GM12873 (cell line): Measurements from ENCODE around the gene CORO2B.

Experiments used
- TF ChIP-seq, protein P1 (sequence below): IDR thresholded peaks from 2 replicates; pipeline ENCODE4 v1.5.1; 2012; ENCODE audit warnings: low read depth, mild to moderate bottlenecking, moderate library complexity, low read length, control low read depth; ENCODE audit not compliant: insufficient read depth; ENCODE audit errors: missing control alignments

Gene CORO2B

DNA sequence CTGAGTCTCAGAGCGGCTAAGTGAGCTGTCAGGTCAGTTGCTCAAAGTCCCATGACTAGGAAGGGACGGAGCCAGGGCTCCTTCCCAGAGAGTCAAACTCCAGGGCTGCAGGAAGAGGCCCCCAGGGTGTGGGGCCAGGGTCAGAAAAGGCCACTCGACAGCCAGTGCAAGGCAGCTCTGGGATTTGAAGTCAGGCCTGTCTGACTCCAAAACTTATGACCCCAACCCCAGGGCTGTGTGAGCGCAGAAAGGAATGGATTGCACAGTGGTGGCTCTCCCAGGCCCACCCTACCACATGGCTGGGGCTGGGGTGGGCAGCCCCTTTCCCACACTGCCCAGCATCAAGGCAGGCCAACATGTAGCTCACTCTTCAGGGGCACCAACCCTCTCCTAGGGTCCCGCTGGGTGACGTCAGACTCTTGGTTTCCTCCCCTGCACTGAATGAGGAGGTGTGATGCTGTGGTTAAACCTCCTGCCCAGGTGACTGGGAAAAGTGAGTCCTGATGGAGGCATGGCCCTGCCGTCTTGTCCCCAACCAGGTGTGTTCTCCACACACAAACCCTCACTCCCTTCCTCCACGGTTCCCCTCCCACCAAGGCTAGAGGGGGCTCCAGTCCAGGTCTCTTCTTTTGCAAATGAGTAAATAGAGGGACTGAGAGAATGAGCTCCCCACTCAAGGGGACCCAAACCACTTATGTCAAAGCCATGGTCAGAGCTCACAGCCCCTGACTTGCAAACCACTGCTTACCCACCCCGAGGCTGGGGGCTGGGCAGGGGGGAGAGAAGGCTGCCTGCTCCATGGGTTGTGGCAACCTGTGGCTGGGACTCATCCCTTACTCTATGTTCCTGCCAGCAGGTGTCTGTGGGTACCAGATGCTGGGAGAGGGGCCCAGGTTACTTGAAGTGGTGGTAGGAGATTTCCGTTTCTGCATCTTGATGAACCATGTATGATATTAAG, 23.8 kb upstream of the CORO2B start:
- TF ChIP-seq, protein P1, sequence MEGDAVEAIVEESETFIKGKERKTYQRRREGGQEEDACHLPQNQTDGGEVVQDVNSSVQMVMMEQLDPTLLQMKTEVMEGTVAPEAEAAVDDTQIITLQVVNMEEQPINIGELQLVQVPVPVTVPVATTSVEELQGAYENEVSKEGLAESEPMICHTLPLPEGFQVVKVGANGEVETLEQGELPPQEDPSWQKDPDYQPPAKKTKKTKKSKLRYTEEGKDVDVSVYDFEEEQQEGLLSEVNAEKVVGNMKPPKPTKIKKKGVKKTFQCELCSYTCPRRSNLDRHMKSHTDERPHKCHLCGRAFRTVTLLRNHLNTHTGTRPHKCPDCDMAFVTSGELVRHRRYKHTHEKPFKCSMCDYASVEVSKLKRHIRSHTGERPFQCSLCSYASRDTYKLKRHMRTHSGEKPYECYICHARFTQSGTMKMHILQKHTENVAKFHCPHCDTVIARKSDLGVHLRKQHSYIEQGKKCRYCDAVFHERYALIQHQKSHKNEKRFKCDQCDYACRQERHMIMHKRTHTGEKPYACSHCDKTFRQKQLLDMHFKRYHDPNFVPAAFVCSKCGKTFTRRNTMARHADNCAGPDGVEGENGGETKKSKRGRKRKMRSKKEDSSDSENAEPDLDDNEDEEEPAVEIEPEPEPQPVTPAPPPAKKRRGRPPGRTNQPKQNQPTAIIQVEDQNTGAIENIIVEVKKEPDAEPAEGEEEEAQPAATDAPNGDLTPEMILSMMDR, result no peak

DNA sequence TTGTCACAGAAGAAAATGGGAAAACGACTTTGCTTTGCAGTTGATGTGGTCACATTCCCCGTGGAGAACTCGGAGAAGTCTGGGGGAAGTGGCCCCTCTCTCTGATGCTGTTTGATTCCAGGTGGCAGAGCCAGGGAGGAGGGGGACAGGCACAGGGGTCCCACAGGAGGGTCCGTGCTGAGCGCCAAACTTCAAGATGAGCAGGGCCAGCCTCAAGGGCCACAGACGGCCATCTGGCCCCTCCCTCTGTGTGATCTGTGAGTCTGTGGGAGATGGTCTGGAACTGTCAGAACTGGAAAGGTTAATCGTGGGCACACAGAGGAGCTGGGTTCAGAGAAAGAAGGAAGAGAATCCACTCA, 23.1 kb upstream of the CORO2B start:
- TF ChIP-seq, protein P1, result no peak

DNA sequence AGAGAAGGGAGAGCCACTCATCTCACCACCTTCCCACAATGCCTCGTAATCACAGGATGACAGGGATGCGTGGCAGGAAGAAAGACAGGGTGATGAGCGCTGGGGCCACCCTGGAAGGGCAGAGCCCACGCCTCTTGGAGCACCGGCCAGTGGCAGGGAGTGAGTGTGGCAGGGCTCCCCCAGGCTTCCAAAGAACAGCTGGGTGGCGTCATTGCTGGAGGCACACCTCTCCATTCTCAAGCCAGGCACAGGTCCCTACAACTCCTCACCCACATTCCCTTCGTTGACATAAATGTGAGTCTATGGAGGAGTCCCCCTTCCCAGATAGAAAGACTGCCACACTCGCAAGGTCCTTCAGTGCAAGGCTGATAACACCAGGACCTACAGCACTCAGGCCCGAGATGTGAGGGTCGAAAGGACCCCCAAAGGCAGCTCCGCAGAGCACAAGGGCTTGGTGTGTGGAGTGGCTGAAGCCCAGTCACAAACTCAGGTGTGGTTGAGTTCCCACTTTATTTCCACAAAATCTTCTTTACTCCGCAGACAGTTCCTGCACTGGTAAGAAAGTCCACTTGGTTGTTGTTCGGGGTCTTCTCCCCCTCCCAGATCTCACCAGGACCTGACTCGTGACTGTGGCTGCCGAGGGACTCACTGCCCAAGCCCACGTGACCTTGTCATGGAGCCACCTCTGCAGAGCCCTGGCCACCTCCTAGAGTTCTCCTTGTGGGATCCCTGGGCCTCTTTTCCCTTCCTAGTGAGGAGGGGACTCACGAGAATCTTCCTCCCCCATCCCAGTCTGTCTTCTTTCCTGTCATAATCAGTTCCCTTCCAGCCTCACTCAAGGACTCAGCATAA, 22.4 kb upstream of the CORO2B start:
- TF ChIP-seq, protein P1, result no peak

DNA sequence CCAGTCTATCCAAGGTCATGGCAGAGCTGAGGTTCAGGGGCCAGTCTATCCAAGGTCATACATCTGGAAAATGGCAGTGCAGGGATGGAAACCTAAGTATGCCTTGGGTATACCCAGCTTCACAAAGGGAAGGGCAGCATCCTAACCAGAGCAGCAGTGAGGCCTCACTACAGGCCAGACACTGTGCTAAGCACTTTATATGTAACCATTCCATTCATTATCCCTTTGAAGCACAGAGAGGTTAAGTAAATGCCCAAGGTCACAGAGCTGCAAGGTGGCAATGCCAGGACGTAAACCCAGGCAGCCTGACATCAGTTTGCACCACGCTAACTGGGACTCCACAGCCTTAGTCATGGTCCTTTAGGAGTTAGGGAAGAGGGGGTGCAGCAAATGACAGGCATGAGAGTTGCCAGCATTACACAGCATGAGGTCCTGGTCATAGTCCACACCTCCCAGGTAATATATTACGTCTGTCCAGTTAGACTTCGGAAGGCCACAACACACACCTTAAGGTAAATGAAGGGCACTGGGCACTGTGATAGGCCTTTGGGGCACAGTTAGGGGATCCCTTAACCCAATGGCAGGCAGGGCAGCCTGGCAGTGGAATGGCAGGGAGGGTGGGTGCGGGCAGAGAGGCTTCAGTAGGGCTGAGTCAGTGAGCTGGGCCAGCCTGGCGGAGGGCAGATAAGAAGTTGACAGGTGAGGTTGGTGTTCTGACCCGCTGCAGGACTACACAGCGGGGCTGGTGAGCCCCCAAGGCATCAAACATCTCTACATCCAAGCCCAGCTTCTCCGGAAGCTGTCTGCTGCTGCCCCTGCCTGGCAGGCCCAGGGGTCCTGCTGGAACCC, 21.1 kb upstream of the CORO2B start:
- TF ChIP-seq, protein P1, result no peak

DNA sequence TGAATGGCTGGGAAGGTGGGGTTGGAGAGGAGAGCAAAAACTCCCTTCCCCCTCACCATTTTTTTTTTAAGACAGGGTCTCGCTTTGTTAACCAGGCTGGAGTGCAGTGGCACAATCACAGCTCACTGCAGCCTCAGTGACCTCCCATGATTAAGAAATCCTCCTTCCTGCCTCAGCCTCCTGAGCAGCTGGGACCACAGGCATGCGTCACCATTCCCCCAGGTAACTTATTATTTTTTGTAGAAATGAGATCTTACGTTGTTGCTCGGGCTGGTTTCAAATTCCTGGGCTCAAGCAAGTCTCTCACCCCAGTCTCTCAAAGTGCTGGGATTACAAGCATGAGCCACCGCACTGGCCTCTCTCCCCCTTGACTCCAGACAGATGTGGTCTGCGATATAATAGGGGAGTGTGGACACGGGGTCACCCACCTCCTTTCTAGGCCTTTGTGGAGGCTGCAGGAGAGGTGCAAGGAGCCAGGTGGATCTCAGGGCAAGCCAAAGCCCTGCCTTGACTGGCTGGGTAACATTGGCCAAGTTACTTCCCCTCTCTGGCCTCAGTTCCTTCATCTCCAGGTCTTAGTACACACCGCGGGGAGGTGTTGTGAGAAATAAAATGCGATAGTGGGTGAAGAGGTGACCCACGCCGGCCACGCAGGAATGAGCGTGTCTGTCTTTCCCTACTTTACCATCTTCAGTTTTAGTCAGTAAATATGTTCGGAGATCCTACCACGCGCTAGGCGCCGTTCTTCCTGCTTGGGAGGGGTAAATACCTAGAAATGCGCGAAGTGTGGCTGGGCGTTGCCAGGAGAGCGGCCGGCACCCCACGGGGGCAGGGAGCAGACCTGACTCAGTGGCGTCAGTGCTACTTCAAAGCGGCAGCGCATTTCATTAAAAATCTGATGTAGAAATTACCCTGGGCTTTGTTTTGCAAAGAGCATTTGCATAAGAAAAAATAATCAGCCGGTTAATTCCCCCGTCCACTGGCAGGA, 20.2 kb upstream of the CORO2B start:
- TF ChIP-seq, protein P1, result no peak
